Measurements from ENCODE around the gene FBXL2.
A peak's percentile ranks its signal among the peaks of the same experiment; 100 is the strongest.

FBXL2 gene

GRCh38 chr3:33277193-33277882 is at the start of gene FBXL2:
Gene FBXL2, plus strand, starts transcription at chr3:33277442. Its CDS starts 71 bp downstream, at chr3:33277513.
- Histone ChIP-seq H3K9ac (ENCODE audit: low read length) (peak within 1 kb of the TSS; percentile 50), H3K36me3 (ENCODE audit: insufficient read depth, low read length) (no peaks in the 10 kb centered on the region), H3K27ac (ENCODE audit: low read depth, low read length, poor library complexity, severe bottlenecking) (no peak within 1 kb of the TSS), H3F3A (ENCODE audit: insufficient read depth, low read length) (no peaks in the 10 kb centered on the region), H3K9me3 (ENCODE audit: low read length) (no peaks in the 10 kb centered on the region), H4K20me1 (ENCODE audit: insufficient read depth, low read length) (no peaks in the 10 kb centered on the region), H2AFZ (ENCODE audit: low read length) (peak within 1 kb of the TSS; percentile 59; the same call in 1 of the 2 replicates), H3K4me1 (ENCODE audit: insufficient read depth, low read length, severe bottlenecking) (peaks cover 11% of the 10 kb centered on the region), H3K79me2 (ENCODE audit: insufficient read depth, low read length) (no peaks in the 10 kb centered on the region), H3K27me3 (ENCODE audit: insufficient read depth, low read length) (no peaks in the 10 kb centered on the region), H3K9me2 (ENCODE audit: low read depth, low read length) (no peaks in the 10 kb centered on the region), H3K4me3 (ENCODE audit: low read depth, low read length, poor library complexity, severe bottlenecking) (peak within 1 kb of the TSS; percentile 72), H3K4me2 (ENCODE audit: low read length) (peak within 1 kb of the TSS; percentile 87)
- no peak for TF ChIP-seq CTCF (IDR thresholded peaks at IDR 0.05; ENCODE audit: low read length)
- no peak for TF ChIP-seq EZH2 (IDR thresholded peaks at IDR 0.05; ENCODE audit: borderline replicate concordance, low read length)

- Histone ChIP-seq H3K9me3 (ENCODE audit: low read length) (no peaks in the 10 kb centered on the region), H3K4me2 (ENCODE audit: low read length) (no peak overlapping the region), H3K27me3 (ENCODE audit: insufficient read depth, low read length) (no peaks in the 10 kb centered on the region), H3K9me2 (ENCODE audit: low read depth, low read length) (no peaks in the 10 kb centered on the region), H4K20me1 (ENCODE audit: insufficient read depth, low read length) (no peaks in the 10 kb centered on the region), H3K4me3 (ENCODE audit: low read depth, low read length, poor library complexity, severe bottlenecking) (no peak overlapping the region), H3K9ac (ENCODE audit: low read length) (no peak overlapping the region), H3K27ac (ENCODE audit: low read depth, low read length, poor library complexity, severe bottlenecking) (no peak overlapping the region), H3F3A (ENCODE audit: insufficient read depth, low read length) (no peaks in the 10 kb centered on the region), H3K79me2 (ENCODE audit: insufficient read depth, low read length) (no peaks in the 10 kb centered on the region), H3K4me1 (ENCODE audit: insufficient read depth, low read length, severe bottlenecking) (no peaks in the 10 kb centered on the region), H2AFZ (ENCODE audit: low read length) (no peak overlapping the region), H3K36me3 (ENCODE audit: insufficient read depth, low read length) (no peaks in the 10 kb centered on the region)
- no peak for TF ChIP-seq CTCF (IDR thresholded peaks at IDR 0.05; ENCODE audit: low read length)
- no peak for TF ChIP-seq EZH2 (IDR thresholded peaks at IDR 0.05; ENCODE audit: borderline replicate concordance, low read length)
Observed at GRCh38 chr3:33229066-33229465, 48.2 kb upstream of the FBXL2 start.

GRCh38 chr3:33229947-33230346 is 47.3 kb upstream of the FBXL2 start:
- H3K4me1 ChIP-seq (ENCODE audit: insufficient read depth, low read length, severe bottlenecking): no peaks in the 10 kb centered on the region
- no peaks in the 10 kb centered on the region for H3K9me3 ChIP-seq (ENCODE audit: low read length)
- no peaks in the 10 kb centered on the region for H3F3A ChIP-seq (ENCODE audit: insufficient read depth, low read length)
- H4K20me1 ChIP-seq (ENCODE audit: insufficient read depth, low read length): no peaks in the 10 kb centered on the region
- H3K4me2 ChIP-seq (ENCODE audit: low read length): no peak overlapping the region
- no peaks in the 10 kb centered on the region for H3K27me3 ChIP-seq (ENCODE audit: insufficient read depth, low read length)
- H3K9ac ChIP-seq (ENCODE audit: low read length): no peak overlapping the region
- no peak overlapping the region for H3K27ac ChIP-seq (ENCODE audit: low read depth, low read length, poor library complexity, severe bottlenecking)
- H3K4me3 ChIP-seq (ENCODE audit: low read depth, low read length, poor library complexity, severe bottlenecking): no peak overlapping the region
- H2AFZ ChIP-seq (ENCODE audit: low read length): no peak overlapping the region
- H3K79me2 ChIP-seq (ENCODE audit: insufficient read depth, low read length): no peaks in the 10 kb centered on the region
- TF ChIP-seq EZH2 (IDR thresholded peaks at IDR 0.05; ENCODE audit: borderline replicate concordance, low read length) (no peak), CTCF (IDR thresholded peaks at IDR 0.05; ENCODE audit: low read length) (no peak)
- no peaks in the 10 kb centered on the region for H3K9me2 ChIP-seq (ENCODE audit: low read depth, low read length)
- H3K36me3 ChIP-seq (ENCODE audit: insufficient read depth, low read length): no peaks in the 10 kb centered on the region
